HepG2 (cell line): ENCODE data around the gene PDZD8. TPM values are rescaled to one million over a fixed set of nuclear protein-coding genes. Genes with fewer than 3 reads are reported as not detected.

Experiments
- ATAC-seq: fragments of 200-7000 bp; cut with Tn5 transposase; 3 replicates; pipeline ENCODE4 v1.9.1; 2020; ENCODE audit warnings: mild to moderate bottlenecking, moderate library complexity
- BruUV-seq: library from RNA; stranded (reverse); fragments of 400-500 nt; replicated peaks from 2 replicates; lab custom pipeline; 2021; lab: Mats Ljungman, UMichigan
- CTCF ChIA-PET: fragments of 300-600 bp; formaldehyde crosslinking; extraction: SDS; loops from one replicate; lab custom pipeline; 2021; ENCODE audit warnings: low total read pairs, inconsistent platforms, low intra/inter-chr PET ratio; lab: Yijun Ruan, JAX
- POLR2A ChIA-PET: fragments of 350-600 bp; sonication (Branson Sonifier 250); formaldehyde crosslinking; loops from one replicate; lab custom pipeline; 2020; ENCODE audit warnings: antibody characterized with exemption, inconsistent platforms; lab: Yijun Ruan, JAX
- DNase-seq: peaks from one replicate; pipeline ENCODE4 v3.0.0-alpha.2; 2015; ENCODE audit warnings: low spot score
- FAIRE-seq: peaks from 3 replicates; lab custom pipeline; 2011; peaks lifted over from hg19 to GRCh38; lab: Jason Lieb, UNC
- H2AFZ ChIP-seq: one replicate; pipeline ENCODE4 v1.6.1; 2011; ENCODE audit warnings: low read length, inconsistent platforms
- H3K27ac ChIP-seq: fragments of 300-600 bp; 3 replicates; pipeline ENCODE4 v1.8.0; 2011; ENCODE audit warnings: mixed run types, mild to moderate bottlenecking, mixed read lengths, low read length, inconsistent platforms; ENCODE audit not compliant: insufficient read depth; ENCODE audit errors: extremely low read length
- H3K27me3 ChIP-seq, 2 experiments: fragments of 200-600 bp in 1 of 2; 2 replicates in 1 of 2; 3 replicates in 1 of 2; pipeline versions ENCODE4 v1.6.0 to v1.8.0; 2011; ENCODE audit warnings: low read length in 2 of 2, mild to moderate bottlenecking in 2 of 2, moderate library complexity in 2 of 2, inconsistent platforms in 1 of 2; ENCODE audit not compliant: insufficient read depth in 2 of 2, control insufficient read depth in 1 of 2
- H3K36me3 ChIP-seq, 2 experiments: fragments of 200-600 bp in 1 of 2; replicated peaks in 1 of 2; 2 replicates in 1 of 2; 3 replicates in 1 of 2; pipeline versions ENCODE4 v1.5.1 to v1.8.0; 2011; ENCODE audit warnings: low read length in 2 of 2, inconsistent platforms in 1 of 2; ENCODE audit not compliant: insufficient read depth in 2 of 2, control insufficient read depth in 1 of 2
- H3K4me1 ChIP-seq: 2 replicates; pipeline ENCODE4 v1.5.1; 2012; ENCODE audit warnings: low read length, inconsistent platforms; ENCODE audit not compliant: insufficient read depth
- H3K4me2 ChIP-seq: 2 replicates; pipeline ENCODE4 v1.6.0; 2011; ENCODE audit warnings: low read depth, low read length, inconsistent platforms
- H3K4me3 ChIP-seq, 3 experiments: fragments of 200-600 bp in 1 of 3; sonication (generic), shearing (Covaris generic) in 1 of 3; replicated peaks in 1 of 3; 2 replicates each; pipeline ENCODE4 v1.5.1; 2011 to 2016; ENCODE audit warnings: low read length in 3 of 3, inconsistent platforms in 2 of 3, low read depth in 2 of 3, mild to moderate bottlenecking in 2 of 3, control low read depth in 1 of 3, mixed read lengths in 1 of 3; ENCODE audit not compliant: insufficient read depth in 1 of 3
- H3K79me2 ChIP-seq: one replicate; pipeline ENCODE4 v1.6.1; 2011; ENCODE audit warnings: low read length, inconsistent platforms; ENCODE audit not compliant: insufficient read depth
- H3K9ac ChIP-seq: 2 replicates; pipeline ENCODE4 v1.6.0; 2011; ENCODE audit warnings: mild to moderate bottlenecking, low read depth, low read length, inconsistent platforms; ENCODE audit not compliant: insufficient read depth
- H3K9me3 ChIP-seq: 2 replicates; pipeline ENCODE4 v1.5.1; 2012; ENCODE audit warnings: mild to moderate bottlenecking, low read length
- H4K20me1 ChIP-seq: 2 replicates; pipeline ENCODE4 v1.6.0; 2011; ENCODE audit warnings: inconsistent platforms, mild to moderate bottlenecking, low read length, moderate library complexity; ENCODE audit not compliant: insufficient read depth
- AGO2 ChIP-seq: fragments of 200-400 bp; formaldehyde crosslinking; optimal IDR thresholded peaks from 2 replicates; pipeline ENCODE3; 2017; ENCODE audit warnings: mild to moderate bottlenecking, low read depth, low read length, moderate library complexity
- HIVEP1 ChIP-seq: sonication (generic); formaldehyde crosslinking; IDR thresholded peaks from 2 replicates; pipeline ENCODE4 v1.4.0; 2020; ENCODE audit warnings: mild to moderate bottlenecking, missing genetic modification reagents
- HNRNPLL ChIP-seq: fragments of 200-400 bp; formaldehyde crosslinking; IDR thresholded peaks from 2 replicates; pipeline ENCODE4 v1.6.1; 2017; ENCODE audit warnings: mild to moderate bottlenecking, low read depth, low read length; ENCODE audit not compliant: poor library complexity, severe bottlenecking
- KLF6 ChIP-seq: IDR thresholded peaks from 2 replicates; pipeline ENCODE4 v1.8.0; 2016; ENCODE audit warnings: missing biosample characterization, missing genetic modification reagents
- MYC ChIP-seq: sonication (generic); formaldehyde crosslinking; IDR thresholded peaks from 2 replicates; pipeline ENCODE4 v1.9.0; 2021; ENCODE audit warnings: missing genetic modification reagents, borderline replicate concordance
- PHF8 ChIP-seq: sonication (generic); formaldehyde crosslinking; IDR thresholded peaks from 2 replicates; pipeline ENCODE4 v1.5.0; 2020; ENCODE audit warnings: missing genetic modification reagents
- PPARG ChIP-seq: conservative IDR thresholded peaks from 2 replicates; pipeline ENCODE4 v1.6.1; 2016; ENCODE audit warnings: missing biosample characterization, missing genetic modification reagents
- REL ChIP-seq: sonication (generic); formaldehyde crosslinking; conservative IDR thresholded peaks from 2 replicates; pipeline ENCODE4 v1.8.0; 2022; ENCODE audit warnings: mild to moderate bottlenecking, missing genetic modification reagents, moderate library complexity
- SPEN ChIP-seq: sonication (generic); formaldehyde crosslinking; IDR thresholded peaks from 2 replicates; pipeline ENCODE4 v1.5.1; 2020; ENCODE audit warnings: low read depth, mild to moderate bottlenecking, missing genetic modification reagents
- SRSF1 ChIP-seq: fragments of 200-400 bp; formaldehyde crosslinking; optimal IDR thresholded peaks from 2 replicates; pipeline ENCODE3; 2017; ENCODE audit warnings: mild to moderate bottlenecking, low read depth, low read length, moderate library complexity
- SRY ChIP-seq: sonication (generic); formaldehyde crosslinking; IDR thresholded peaks from 2 replicates; pipeline ENCODE4 v1.8.0; 2022; ENCODE audit warnings: mild to moderate bottlenecking, missing genetic modification reagents
- STAG1 ChIP-seq: sonication (generic); formaldehyde crosslinking; IDR thresholded peaks from 2 replicates; pipeline ENCODE4 v1.4.0; 2020; ENCODE audit warnings: missing genetic modification reagents
- ZBTB7B ChIP-seq: sonication (generic); formaldehyde crosslinking; IDR thresholded peaks from 2 replicates; pipeline ENCODE4 v1.4.0; 2020; ENCODE audit warnings: missing genetic modification reagents
- ZMAT3 ChIP-seq: sonication (generic); formaldehyde crosslinking; conservative IDR thresholded peaks from 2 replicates; pipeline ENCODE4 v1.7.0; 2021; ENCODE audit warnings: missing genetic modification reagents
- ZNF543 ChIP-seq: sonication (generic); formaldehyde crosslinking; IDR thresholded peaks from 2 replicates; pipeline ENCODE4 v1.4.0; 2020; ENCODE audit warnings: mild to moderate bottlenecking, missing genetic modification reagents
- ZNF724P ChIP-seq: sonication (generic); formaldehyde crosslinking; IDR thresholded peaks from 2 replicates; pipeline ENCODE4 v1.8.0; 2022; ENCODE audit warnings: missing genetic modification reagents, borderline replicate concordance
- ZNF777 ChIP-seq: sonication (generic); formaldehyde crosslinking; IDR thresholded peaks from 2 replicates; pipeline ENCODE4 v1.4.0; 2020; ENCODE audit warnings: missing genetic modification reagents
- WGBS: methylation state at CpG from one replicate; pipeline ENCODE4 v1.1.6; 2017; ENCODE audit warnings: low lambda C conversion rate; 5-methylcytosine and 5-hydroxymethylcytosine counted together
- in situ Hi-C: cut with HindIII; loops from 2 replicates; pipeline ENCODE4 v1.10.0; 2017; ENCODE audit warnings: low pct_unique_long_range_greater_than_20kb; ENCODE audit not compliant: extremely low pct_ligation_motif_present
- intact Hi-C: fragments of 100-400 bp; cut with micrococcal nuclease; formaldehyde crosslinking; loops from one replicate; pipeline ENCODE4 v1.10.0; 2022; ENCODE audit not compliant: unreplicated experiment
- polyA plus RNA-seq, 8 experiments: library from polyadenylated mRNA; depleted of rRNA in 3 of 8; stranded (reverse) in 7 of 8; unstranded in 1 of 8; fragments of >200 nt; fragmentation: Illumina TruSeq in 4 of 8; extraction: Trizol in 4 of 8; gene quantifications; 2 replicates each; pipeline versions ENCODE4 v1.2.1 to v1.2.3, GENCODE V29; 2011 to 2016; ENCODE audit warnings: low read depth in 4 of 8, missing spikeins in 1 of 8, mixed read lengths in 1 of 8; ENCODE audit not compliant: insufficient read depth in 1 of 8
- total RNA-seq, 5 experiments: library from RNA; depleted of rRNA; stranded (reverse); fragments of >200 nt; fragmentation: Illumina TruSeq; extraction: Trizol; gene quantifications; 2 replicates each; pipeline ENCODE4 v1.2.3, GENCODE V29; 2016; ENCODE audit warnings: low read depth in 1 of 5
- TF ChIP-seq, protein P1 (sequence below): sonication (generic); formaldehyde crosslinking; IDR thresholded peaks from 2 replicates; pipeline ENCODE4 v1.4.0; 2020; ENCODE audit warnings: missing genetic modification reagents
- TF ChIP-seq, protein P2 (sequence below): sonication (generic); IDR thresholded peaks from 2 replicates; pipeline ENCODE4 v1.6.1; 2016; ENCODE audit warnings: low read depth, borderline replicate concordance
- TF ChIP-seq, protein P3 (sequence below): sonication (generic); formaldehyde crosslinking; IDR thresholded peaks from 2 replicates; pipeline ENCODE4 v1.8.0; 2022; ENCODE audit warnings: missing genetic modification reagents, mild to moderate bottlenecking, borderline replicate concordance

Gene PDZD8
- total and polyA plus RNA-seq, 2 of the 13 experiments (the other 11 are each of a cell fraction or from before 2014, with no cell fraction given) = 11.2 to 32.0 TPM

DNA sequence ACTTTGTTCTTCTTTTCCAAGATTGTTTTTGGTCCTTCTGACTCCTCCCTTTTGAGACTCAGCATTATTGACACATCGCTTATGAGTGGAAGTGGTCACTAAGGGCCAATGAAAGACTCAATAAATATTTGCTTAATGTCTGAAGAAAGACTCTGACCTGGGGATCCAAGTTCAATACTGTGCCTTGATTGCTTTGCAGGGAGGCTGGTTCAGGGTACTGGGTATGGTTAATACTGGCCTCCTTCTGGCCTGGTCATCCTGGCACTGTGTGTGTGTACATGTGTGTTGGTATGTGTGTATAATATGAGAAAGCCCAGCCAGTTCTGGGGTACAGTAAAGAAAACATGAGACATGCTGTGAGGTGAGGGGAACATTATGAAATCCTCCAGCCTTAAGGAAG, 7.6 kb upstream of the PDZD8 start (continued):
- TF ChIP-seq, protein P1, sequence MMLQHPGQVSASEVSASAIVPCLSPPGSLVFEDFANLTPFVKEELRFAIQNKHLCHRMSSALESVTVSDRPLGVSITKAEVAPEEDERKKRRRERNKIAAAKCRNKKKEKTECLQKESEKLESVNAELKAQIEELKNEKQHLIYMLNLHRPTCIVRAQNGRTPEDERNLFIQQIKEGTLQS (CRISPR knock-in tag) = no peak
- TF ChIP-seq STAG1 (CRISPR knock-in tag) = no peak

DNA sequence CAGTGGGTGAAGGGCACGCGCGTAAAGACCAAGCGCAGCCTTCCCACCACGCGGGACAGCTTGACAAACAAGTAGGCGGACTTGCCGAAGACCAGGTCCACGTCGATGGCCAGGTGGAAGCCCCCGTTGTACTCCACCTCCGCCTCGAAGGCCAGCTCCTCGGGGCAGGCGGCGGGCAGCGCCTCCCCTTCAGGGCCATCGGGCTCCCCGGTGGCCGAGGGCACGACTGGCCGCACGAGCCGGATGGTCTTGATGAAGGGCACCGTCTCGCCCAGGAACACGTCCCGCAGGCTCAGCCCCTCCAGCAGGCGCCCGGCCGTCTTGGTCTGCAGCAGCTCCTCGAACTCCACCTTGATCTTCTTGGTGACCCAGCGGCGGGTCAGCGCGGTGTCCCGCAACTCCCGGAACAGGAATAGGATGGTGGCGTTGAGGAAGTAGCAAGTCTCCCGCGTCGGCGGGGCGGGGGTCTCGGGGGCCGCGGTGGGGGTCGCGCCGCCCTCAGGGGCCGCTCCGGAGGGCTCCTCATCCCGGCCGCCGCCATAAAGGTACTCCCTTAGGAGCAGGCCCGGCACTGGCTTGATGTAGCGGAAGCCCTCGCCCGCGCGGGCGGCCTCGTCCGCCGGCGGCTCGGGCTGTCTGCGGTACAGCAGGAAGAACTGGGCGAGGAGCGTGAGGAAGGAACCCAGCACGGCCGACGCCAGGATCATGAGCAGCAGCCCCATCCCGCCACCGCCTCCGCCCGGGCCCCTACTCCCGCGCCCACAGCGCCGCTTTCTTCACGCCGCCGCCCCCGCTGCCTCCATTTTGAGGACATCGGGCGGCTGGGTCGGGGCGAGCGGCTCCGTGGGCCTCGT, 507 bp downstream of the PDZD8 start:
- no peak for DNase-seq
- no TSS peak for BruUV-seq
- TF ChIP-seq SRY (CRISPR knock-in tag) (0 out of 2 replicates have a peak, but pooled peaks have one; percentile 21), MYC (CRISPR knock-in tag) (peak; percentile 19; the same call in 1 of the 2 replicates), SRSF1 (peak; percentile 60), KLF6 (CRISPR knock-in tag) (0 out of 2 replicates have a peak, but pooled peaks have one; percentile 7), PPARG (CRISPR knock-in tag) (0 out of 2 replicates have a peak, but pooled peaks have one; percentile 5), AGO2 (peak; percentile 50), ZNF777 (CRISPR knock-in tag) (peak; percentile 53), ZNF724P (CRISPR knock-in tag) (0 out of 2 replicates have a peak, but pooled peaks have one; percentile 1), HNRNPLL (peak; percentile 49), SPEN (CRISPR knock-in tag) (0 out of 2 replicates have a peak, but pooled peaks have one; percentile 29), PHF8 (CRISPR knock-in tag) (peak; percentile 33; the same call in 1 of the 2 replicates), ZNF543 (peak; percentile 54; the same call in 1 of the 2 replicates), ZBTB7B (CRISPR knock-in tag) (0 out of 2 replicates have a peak, but pooled peaks have one; percentile 1), HIVEP1 (CRISPR knock-in tag) (peak; percentile 35; the same call in 1 of the 2 replicates), REL (no peak), ZMAT3 (0 out of 2 replicates have a peak, but pooled peaks have one; percentile 6)
- TF ChIP-seq, protein P2, sequence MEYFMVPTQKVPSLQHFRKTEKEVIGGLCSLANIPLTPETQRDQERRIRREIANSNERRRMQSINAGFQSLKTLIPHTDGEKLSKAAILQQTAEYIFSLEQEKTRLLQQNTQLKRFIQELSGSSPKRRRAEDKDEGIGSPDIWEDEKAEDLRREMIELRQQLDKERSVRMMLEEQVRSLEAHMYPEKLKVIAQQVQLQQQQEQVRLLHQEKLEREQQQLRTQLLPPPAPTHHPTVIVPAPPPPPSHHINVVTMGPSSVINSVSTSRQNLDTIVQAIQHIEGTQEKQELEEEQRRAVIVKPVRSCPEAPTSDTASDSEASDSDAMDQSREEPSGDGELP = no peak
- TF ChIP-seq, protein P3, sequence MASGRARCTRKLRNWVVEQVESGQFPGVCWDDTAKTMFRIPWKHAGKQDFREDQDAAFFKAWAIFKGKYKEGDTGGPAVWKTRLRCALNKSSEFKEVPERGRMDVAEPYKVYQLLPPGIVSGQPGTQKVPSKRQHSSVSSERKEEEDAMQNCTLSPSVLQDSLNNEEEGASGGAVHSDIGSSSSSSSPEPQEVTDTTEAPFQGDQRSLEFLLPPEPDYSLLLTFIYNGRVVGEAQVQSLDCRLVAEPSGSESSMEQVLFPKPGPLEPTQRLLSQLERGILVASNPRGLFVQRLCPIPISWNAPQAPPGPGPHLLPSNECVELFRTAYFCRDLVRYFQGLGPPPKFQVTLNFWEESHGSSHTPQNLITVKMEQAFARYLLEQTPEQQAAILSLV (CRISPR knock-in tag) = peak; percentile 72; the same call in 1 of the 2 replicates

More for the DNA sequence above, 507 bp downstream of the PDZD8 start:
- peaks cover 38% of the 10 kb centered on the region for H4K20me1 ChIP-seq
- no peaks in the 10 kb centered on the region for H3K36me3 ChIP-seq
- peak overlapping the region; percentile 49 for H3K4me2 ChIP-seq
- H3K9ac ChIP-seq = peak overlapping the region; percentile 88
- in situ Hi-C loops (no loop called here), intact Hi-C loops (loop anchor here (5.0 kb wide), 1 partner anchor 33 kb away; no protein-coding TSS in a partner anchor)
- peak overlapping the region; percentile 74 for H3K27ac ChIP-seq
- CTCF ChIA-PET = no interaction called here
- FAIRE-seq (no peak), ATAC-seq (peak; percentile 47)
- H2AFZ ChIP-seq = no peak overlapping the region
- peaks cover 39% of the 10 kb centered on the region for H3K4me1 ChIP-seq
- no peaks in the 10 kb centered on the region; a peak in 1 of 5 replicates for H3K27me3 ChIP-seq
- peak overlapping the region; percentile 65 to 94 (median 90) for H3K4me3 ChIP-seq
- 3% methylated on average over 8 of the region's 92 CpGs for WGBS
- no peaks in the 10 kb centered on the region for H3K9me3 ChIP-seq
- H3K79me2 ChIP-seq = peaks cover 54% of the 10 kb centered on the region
- POLR2A ChIA-PET = interaction anchor here (1.1 to 1.5 kb wide), 2 partner anchors 15 to 29 kb away, joined by 3 to 5 read pairs; no protein-coding TSS in a partner anchor
